ENCODE results near the gene PTK6. TPM values are rescaled to one million over a fixed set of nuclear protein-coding genes. Genes with fewer than 3 reads are reported as not detected.

PTK6 gene
- total RNA-seq, 2 experiments from 2014 or later, result 0.13 to 2.0 TPM

DNA sequence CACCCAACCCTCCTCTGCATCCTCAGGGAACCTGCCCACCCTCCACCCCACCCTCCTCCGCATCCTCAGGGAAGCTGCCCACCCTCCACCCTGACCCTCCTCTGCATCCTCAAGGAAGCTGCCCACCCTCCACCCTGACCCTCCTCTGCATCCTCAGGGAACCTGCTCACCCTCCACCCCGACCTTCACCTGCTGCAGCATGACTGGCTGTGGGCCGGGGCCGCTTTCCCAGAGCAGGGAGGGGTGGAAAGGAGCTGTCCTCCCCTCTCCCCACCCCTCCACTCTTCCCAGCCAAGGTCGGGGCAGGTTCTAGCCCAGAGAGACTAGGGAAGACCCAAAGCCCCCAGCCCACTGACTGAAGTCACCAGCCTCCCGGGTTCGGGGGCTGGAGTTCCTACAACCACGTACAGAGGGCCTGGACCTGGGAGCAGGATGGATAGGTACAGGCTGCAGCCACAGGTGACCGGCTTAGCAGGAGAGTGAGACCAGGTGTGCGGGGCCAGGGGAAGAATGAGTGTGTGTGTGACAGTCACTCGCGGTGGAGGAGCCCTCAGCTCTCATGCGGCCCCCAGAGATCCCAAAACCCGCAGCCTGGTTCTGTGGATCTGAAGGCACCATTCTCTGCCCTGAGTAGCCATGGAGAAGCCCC lies 49.9 kb downstream of the PTK6 start:
- Histone ChIP-seq H3K36me3 (ENCODE audit: insufficient read depth, low read length) (no peaks in the 10 kb centered on the region), H3K27ac (ENCODE audit: low read depth, low read length, poor library complexity, severe bottlenecking) (no peak overlapping the region), H3K4me3 (ENCODE audit: low read depth, low read length, poor library complexity, severe bottlenecking) (no peak overlapping the region), H2AFZ (ENCODE audit: low read length) (no peak overlapping the region), H3K79me2 (ENCODE audit: insufficient read depth, low read depth, low read length) (no peaks in the 10 kb centered on the region), H3K9me2 (ENCODE audit: insufficient read depth, low read length) (no peaks in the 10 kb centered on the region), H3K4me1 (ENCODE audit: insufficient read depth, low read length, poor library complexity, severe bottlenecking) (no peaks in the 10 kb centered on the region), H3K4me2 (ENCODE audit: low read length) (no peak overlapping the region), H4K20me1 (ENCODE audit: insufficient read depth, low read length) (no peaks in the 10 kb centered on the region), H3K9me3 (ENCODE audit: low read length) (no peaks in the 10 kb centered on the region)
- BruUV-seq (replicated peaks), result no TSS peak
- TF ChIP-seq, protein P1, sequence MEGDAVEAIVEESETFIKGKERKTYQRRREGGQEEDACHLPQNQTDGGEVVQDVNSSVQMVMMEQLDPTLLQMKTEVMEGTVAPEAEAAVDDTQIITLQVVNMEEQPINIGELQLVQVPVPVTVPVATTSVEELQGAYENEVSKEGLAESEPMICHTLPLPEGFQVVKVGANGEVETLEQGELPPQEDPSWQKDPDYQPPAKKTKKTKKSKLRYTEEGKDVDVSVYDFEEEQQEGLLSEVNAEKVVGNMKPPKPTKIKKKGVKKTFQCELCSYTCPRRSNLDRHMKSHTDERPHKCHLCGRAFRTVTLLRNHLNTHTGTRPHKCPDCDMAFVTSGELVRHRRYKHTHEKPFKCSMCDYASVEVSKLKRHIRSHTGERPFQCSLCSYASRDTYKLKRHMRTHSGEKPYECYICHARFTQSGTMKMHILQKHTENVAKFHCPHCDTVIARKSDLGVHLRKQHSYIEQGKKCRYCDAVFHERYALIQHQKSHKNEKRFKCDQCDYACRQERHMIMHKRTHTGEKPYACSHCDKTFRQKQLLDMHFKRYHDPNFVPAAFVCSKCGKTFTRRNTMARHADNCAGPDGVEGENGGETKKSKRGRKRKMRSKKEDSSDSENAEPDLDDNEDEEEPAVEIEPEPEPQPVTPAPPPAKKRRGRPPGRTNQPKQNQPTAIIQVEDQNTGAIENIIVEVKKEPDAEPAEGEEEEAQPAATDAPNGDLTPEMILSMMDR (conservative IDR thresholded peaks at IDR 0.05; ENCODE audit: low read length), result no peak
- ChIA-PET CTCF (ENCODE audit: unreplicated experiment) (no interaction called here), POLR2A (no interaction called here)
- no peak for DNase-seq (ENCODE audit: low spot score)
- intact Hi-C loops (cut with micrococcal nuclease; ENCODE audit: unreplicated experiment), result no loop called here

DNA sequence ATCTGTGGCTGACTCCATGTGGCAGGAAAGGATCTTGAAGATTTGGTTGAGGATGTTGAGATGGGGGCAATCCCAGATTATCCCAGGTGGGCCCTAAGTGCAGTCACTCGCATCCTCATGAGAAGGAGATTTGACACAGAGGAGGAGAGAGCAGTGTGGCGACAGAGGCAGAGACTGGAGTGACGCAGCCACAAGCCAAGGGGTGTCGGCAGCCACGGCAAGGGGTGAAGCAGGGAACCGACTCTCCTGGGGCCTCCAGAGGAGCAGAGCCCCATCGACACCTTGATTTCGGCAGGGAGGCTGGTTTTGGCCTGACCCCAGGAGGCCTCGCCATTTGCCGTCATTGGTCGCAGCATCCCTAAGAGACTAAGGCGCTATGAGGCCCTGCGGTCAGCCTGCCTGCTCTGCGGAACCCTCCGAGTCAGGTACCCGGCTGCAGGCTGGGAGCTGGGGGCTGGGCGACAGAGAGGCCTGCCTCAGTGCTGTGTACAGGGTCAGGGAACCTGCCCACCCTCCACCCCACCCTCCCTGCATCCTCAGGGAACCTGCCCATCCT lies 50.8 kb downstream of the PTK6 start:
- TF ChIP-seq, protein P1 (conservative IDR thresholded peaks at IDR 0.05; ENCODE audit: low read length), result no peak
- TF ChIP-seq EZH2phosphoT487 (IDR thresholded peaks at IDR 0.05; ENCODE audit: borderline replicate concordance, low read depth, low read length), result no peak
- no peaks in the 10 kb centered on the region for H3K9me3 ChIP-seq (ENCODE audit: low read length)
- no peaks in the 10 kb centered on the region for H3K79me2 ChIP-seq (ENCODE audit: insufficient read depth, low read depth, low read length)
- no peak for DNase-seq (ENCODE audit: low spot score)
- H3K9me2 ChIP-seq (ENCODE audit: insufficient read depth, low read length), result no peaks in the 10 kb centered on the region
- H3K36me3 ChIP-seq (ENCODE audit: insufficient read depth, low read length), result no peaks in the 10 kb centered on the region
- no peak overlapping the region for H3K4me2 ChIP-seq (ENCODE audit: low read length)
- CTCF ChIA-PET (ENCODE audit: unreplicated experiment), result no interaction called here
- no peak overlapping the region for H2AFZ ChIP-seq (ENCODE audit: low read length)
- H3K4me1 ChIP-seq (ENCODE audit: insufficient read depth, low read length, poor library complexity, severe bottlenecking), result no peaks in the 10 kb centered on the region
- no peak overlapping the region for H3K27ac ChIP-seq (ENCODE audit: low read depth, low read length, poor library complexity, severe bottlenecking)
- intact Hi-C loops (cut with micrococcal nuclease; ENCODE audit: unreplicated experiment), result no loop called here
- no TSS peak for BruUV-seq (replicated peaks)
- POLR2A ChIA-PET, result no interaction called here
- H3K4me3 ChIP-seq (ENCODE audit: low read depth, low read length, poor library complexity, severe bottlenecking), result no peak overlapping the region
- no peaks in the 10 kb centered on the region for H4K20me1 ChIP-seq (ENCODE audit: insufficient read depth, low read length)

DNA sequence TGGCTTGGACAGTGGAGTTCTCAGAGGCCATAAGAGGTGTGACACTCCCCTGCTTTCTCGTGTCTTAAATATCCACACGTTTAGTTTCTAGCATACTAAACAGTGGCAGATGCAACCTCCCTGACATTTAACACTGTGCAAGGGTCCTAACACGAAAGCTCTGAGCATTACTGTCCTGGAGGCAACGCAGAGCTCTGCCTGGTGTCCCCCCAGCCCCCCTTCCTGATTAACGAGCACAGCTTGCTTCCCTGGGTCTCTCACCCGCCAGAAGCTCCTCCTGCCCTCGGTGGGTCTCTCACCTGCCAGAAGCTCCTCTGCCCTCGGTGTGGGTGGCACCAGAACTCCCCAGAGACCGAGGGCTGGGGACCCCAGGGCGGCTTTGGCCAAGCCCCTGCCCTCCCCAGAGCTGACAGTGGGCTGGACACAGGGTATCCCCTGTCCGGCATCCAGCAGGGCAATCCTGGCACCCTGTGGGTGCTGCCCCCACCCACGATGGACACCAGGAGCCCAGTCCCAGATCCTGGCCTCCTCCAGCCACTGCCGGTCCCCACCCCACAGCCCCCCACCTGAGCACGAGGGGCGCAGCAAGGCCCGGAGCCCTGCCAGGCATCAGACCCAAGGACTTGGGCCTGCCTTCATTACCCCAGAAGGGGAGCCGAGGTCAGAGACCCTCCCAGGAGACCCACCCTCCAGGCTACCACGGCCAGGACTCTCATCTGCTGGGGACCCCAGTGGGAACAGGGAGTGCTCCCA lies 52.3 kb downstream of the PTK6 start:
- no TSS peak for BruUV-seq (replicated peaks)
- POLR2A ChIA-PET, result interaction anchor here (0.5 kb wide), 1 partner anchor 9 kb away, joined by 4 read pairs; no protein-coding TSS in a partner anchor

More for the DNA sequence above, 52.3 kb downstream of the PTK6 start:
- Histone ChIP-seq H3K4me3 (ENCODE audit: low read depth, low read length, poor library complexity, severe bottlenecking) (no peak overlapping the region), H4K20me1 (ENCODE audit: insufficient read depth, low read length) (no peaks in the 10 kb centered on the region), H3K36me3 (ENCODE audit: insufficient read depth, low read length) (no peaks in the 10 kb centered on the region), H3K9me2 (ENCODE audit: insufficient read depth, low read length) (no peaks in the 10 kb centered on the region), H3K4me1 (ENCODE audit: insufficient read depth, low read length, poor library complexity, severe bottlenecking) (no peaks in the 10 kb centered on the region), H3K9me3 (ENCODE audit: low read length) (no peaks in the 10 kb centered on the region), H3K4me2 (ENCODE audit: low read length) (no peak overlapping the region), H3K79me2 (ENCODE audit: insufficient read depth, low read depth, low read length) (no peaks in the 10 kb centered on the region), H2AFZ (ENCODE audit: low read length) (no peak overlapping the region), H3K27ac (ENCODE audit: low read depth, low read length, poor library complexity, severe bottlenecking) (no peak overlapping the region)
- intact Hi-C loops (cut with micrococcal nuclease; ENCODE audit: unreplicated experiment), result no loop called here
- CTCF ChIA-PET (ENCODE audit: unreplicated experiment), result no interaction called here
- DNase-seq (ENCODE audit: low spot score), result no peak
- TF ChIP-seq, protein P1 (conservative IDR thresholded peaks at IDR 0.05; ENCODE audit: low read length), result no peak
- TF ChIP-seq EZH2phosphoT487 (IDR thresholded peaks at IDR 0.05; ENCODE audit: borderline replicate concordance, low read depth, low read length), result no peak
